ENCODE results near the gene CCDC92B. TPM values are rescaled to one million over a fixed set of nuclear protein-coding genes. Genes with fewer than 3 reads are reported as not detected.

The CCDC92B gene
- total and polyA plus RNA-seq, 2 of the 13 experiments (the other 11 are each of a cell fraction or from before 2014, with no cell fraction given), result not detected

- H3K79me2 ChIP-seq (ENCODE audit: insufficient read depth, low read length), result peaks cover 44% of the 10 kb centered on the region
- WGBS (ENCODE audit: low lambda C conversion rate), result 84% methylated on average over 17 of the region's 76 CpGs
- ATAC-seq (peak; percentile 41), DNase-seq (ENCODE audit: low spot score) (peak; percentile 67), FAIRE-seq (no peak)
- no peaks in the 10 kb centered on the region; a peak in 1 of 5 replicates for H3K27me3 ChIP-seq (ENCODE audit: control insufficient read depth in 1 of 2, insufficient read depth in 2 of 2, low read length in 2 of 2)
- H3K4me1 ChIP-seq (ENCODE audit: insufficient read depth, low read length), result peaks cover 58% of the 10 kb centered on the region
- H3K9me3 ChIP-seq (ENCODE audit: low read length), result no peaks in the 10 kb centered on the region
- POLR2A ChIA-PET, result no interaction called here
- no TSS peak for BruUV-seq (replicated peaks)
- CTCF ChIA-PET (ENCODE audit: low intra/inter-chr PET ratio, low total read pairs), result no interaction called here
- peaks cover 36% of the 10 kb centered on the region for H4K20me1 ChIP-seq (ENCODE audit: insufficient read depth, low read length)
- in situ Hi-C loops (cut with HindIII; ENCODE audit: extremely low pct_ligation_motif_present, low pct_unique_long_range_greater_than_20kb), result no loop called here
- H3K4me2 ChIP-seq (ENCODE audit: low read depth, low read length), result peak within 1 kb of the TSS; percentile 98
- H2AFZ ChIP-seq (ENCODE audit: low read length), result no peak within 1 kb of the TSS
- intact Hi-C loops (cut with micrococcal nuclease; ENCODE audit: unreplicated experiment), result no loop called here
- peak within 1 kb of the TSS; percentile 79 for H3K9ac ChIP-seq (ENCODE audit: insufficient read depth, low read depth, low read length)
- H3K27ac ChIP-seq (ENCODE audit: extremely low read length, insufficient read depth, low read length), result peak within 1 kb of the TSS; percentile 87
- peak within 1 kb of the TSS; percentile 75 to 91 (median 82) for H3K4me3 ChIP-seq (replicated peaks in 1 of 3; ENCODE audit: insufficient read depth in 1 of 3, low read depth in 2 of 3, low read length in 3 of 3)
- 0 out of 5 replicates have a peak, but pooled peaks cover 0 to 6% of the 10 kb centered on the region in 2 experiments for H3K36me3 ChIP-seq (replicated peaks in 1 of 2; ENCODE audit: control insufficient read depth in 1 of 2, insufficient read depth in 2 of 2, low read length in 2 of 2)
- TF ChIP-seq KAT8 (CRISPR knock-in tag; IDR thresholded peaks at IDR 0.05) (peak; percentile 91), ZNF839 (CRISPR knock-in tag; IDR thresholded peaks at IDR 0.05; ENCODE audit: borderline replicate concordance) (no peak; the same call in 1 of the 2 replicates), HCFC1 (IDR thresholded peaks at IDR 0.05; ENCODE audit: low read depth, low read length) (peak; percentile 52), ZBTB4 (CRISPR knock-in tag; IDR thresholded peaks at IDR 0.05; ENCODE audit: borderline replicate concordance) (peak; percentile 50; the same call in 1 of the 2 replicates), TRIM24 (CRISPR knock-in tag; IDR thresholded peaks at IDR 0.05) (0 out of 2 replicates have a peak, but pooled peaks have one; percentile 41), PAF1 (CRISPR knock-in tag; IDR thresholded peaks at IDR 0.05) (no peak), ETV5 (CRISPR knock-in tag; IDR thresholded peaks at IDR 0.05; ENCODE audit: borderline replicate concordance) (peak; percentile 23; the same call in 1 of the 2 replicates), ZC3H4 (CRISPR knock-in tag; IDR thresholded peaks at IDR 0.05; ENCODE audit: borderline replicate concordance) (no peak), UBTF (CRISPR knock-in tag; IDR thresholded peaks at IDR 0.05) (peak; percentile 41; the same call in 1 of the 2 replicates), HNRNPK (IDR thresholded peaks at IDR 0.05; ENCODE audit: low read depth, low read length, poor library complexity, severe bottlenecking) (peak; percentile 42)
- TF ChIP-seq, protein P1, sequence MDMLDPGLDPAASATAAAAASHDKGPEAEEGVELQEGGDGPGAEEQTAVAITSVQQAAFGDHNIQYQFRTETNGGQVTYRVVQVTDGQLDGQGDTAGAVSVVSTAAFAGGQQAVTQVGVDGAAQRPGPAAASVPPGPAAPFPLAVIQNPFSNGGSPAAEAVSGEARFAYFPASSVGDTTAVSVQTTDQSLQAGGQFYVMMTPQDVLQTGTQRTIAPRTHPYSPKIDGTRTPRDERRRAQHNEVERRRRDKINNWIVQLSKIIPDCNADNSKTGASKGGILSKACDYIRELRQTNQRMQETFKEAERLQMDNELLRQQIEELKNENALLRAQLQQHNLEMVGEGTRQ (IDR thresholded peaks at IDR 0.05; ENCODE audit: low read depth, low read length), result peak; percentile 79
- TF ChIP-seq, protein P1 (CRISPR knock-in tag; IDR thresholded peaks at IDR 0.05; ENCODE audit: borderline replicate concordance), result peak; percentile 26; the same call in 1 of the 2 replicates
These were observed 37.7 kb downstream of the CCDC92B start, which contains the start of gene CLUH for GRCh38 chr17:2711608-2712299. TSS of gene CLUH (minus strand) at chr17:2711764. CDS start at chr17:2711661, 103 bp downstream.
